HEK293 (cell line): ENCODE data around the gene CLEC19A.

Experiments used
- CTCF ChIP-seq: fragments of 450-650 bp; formaldehyde crosslinking; IDR thresholded peaks from 2 replicates; pipeline ENCODE4 v1.5.1; 2016; ENCODE audit warnings: missing biosample characterization, missing genetic modification characterization
- KLF8 ChIP-seq: fragments of 450-650 bp; formaldehyde crosslinking; IDR thresholded peaks from 2 replicates; pipeline ENCODE4 v1.5.1; 2016; ENCODE audit warnings: missing biosample characterization, missing genetic modification characterization
- PRDM10 ChIP-seq: fragments of 450-650 bp; formaldehyde crosslinking; IDR thresholded peaks from 2 replicates; pipeline ENCODE4 v1.5.1; 2016; ENCODE audit warnings: missing biosample characterization, missing genetic modification characterization
- YY1 ChIP-seq: fragments of 450-650 bp; formaldehyde crosslinking; IDR thresholded peaks from 2 replicates; pipeline ENCODE4 v1.5.1; 2018; ENCODE audit warnings: missing biosample characterization, missing genetic modification characterization
- ZBTB10 ChIP-seq: fragments of 450-650 bp; formaldehyde crosslinking; IDR thresholded peaks from 2 replicates; pipeline ENCODE4 v1.5.1; 2016; ENCODE audit warnings: missing biosample characterization, missing genetic modification characterization
- ZBTB17 ChIP-seq: fragments of 450-650 bp; formaldehyde crosslinking; IDR thresholded peaks from 2 replicates; pipeline ENCODE4 v1.5.1; 2016; ENCODE audit warnings: missing biosample characterization, missing genetic modification characterization
- ZFP41 ChIP-seq: fragments of 450-650 bp; formaldehyde crosslinking; IDR thresholded peaks from 2 replicates; pipeline ENCODE4 v1.5.1; 2016; ENCODE audit warnings: missing biosample characterization, missing genetic modification characterization, borderline replicate concordance
- ZNF121 ChIP-seq: fragments of 450-650 bp; formaldehyde crosslinking; IDR thresholded peaks from 2 replicates; pipeline ENCODE4 v1.5.1; 2016; ENCODE audit warnings: missing biosample characterization, missing genetic modification characterization
- ZNF24 ChIP-seq: fragments of 450-650 bp; formaldehyde crosslinking; IDR thresholded peaks from 2 replicates; pipeline ENCODE4 v1.5.1; 2016; ENCODE audit warnings: missing biosample characterization, missing genetic modification characterization
- ZNF274 ChIP-seq, 2 experiments: fragments of 200-500 bp in 1 of 2; fragments of 450-650 bp in 1 of 2; sonication (Bioruptor generic) in 1 of 2; formaldehyde crosslinking in 1 of 2; IDR thresholded peaks; 2 replicates each; pipeline versions ENCODE4 v1.5.1 to v1.6.1; 2014 to 2016; ENCODE audit warnings: borderline replicate concordance in 1 of 2, inconsistent platforms in 1 of 2, low read length in 1 of 2, missing biosample characterization in 1 of 2, missing genetic modification characterization in 1 of 2
- ZNF580 ChIP-seq: fragments of 450-650 bp; formaldehyde crosslinking; IDR thresholded peaks from 2 replicates; pipeline ENCODE4 v1.5.1; 2016; ENCODE audit warnings: missing biosample characterization, missing genetic modification characterization
- ZNF664 ChIP-seq: fragments of 450-650 bp; formaldehyde crosslinking; IDR thresholded peaks from 2 replicates; pipeline ENCODE4 v1.5.1; 2016; ENCODE audit warnings: missing biosample characterization, missing genetic modification characterization
- ZSCAN23 ChIP-seq: fragments of 450-650 bp; formaldehyde crosslinking; IDR thresholded peaks from 2 replicates; pipeline ENCODE4 v1.5.1; 2016; ENCODE audit warnings: missing biosample characterization, missing genetic modification characterization

GRCh38 chr16:19236561-19237209 lies 48.8 kb upstream of the CLEC19A start:
- TF ChIP-seq ZNF24 (tag by site-specific recombination) = no peak
- TF ChIP-seq YY1 = no peak
- no peak for TF ChIP-seq CTCF (tag by site-specific recombination)
- no peak for TF ChIP-seq ZFP41 (tag by site-specific recombination)
- no peak for TF ChIP-seq ZBTB17 (tag by site-specific recombination)
- no peak for TF ChIP-seq ZNF664 (tag by site-specific recombination)
- no peak for TF ChIP-seq PRDM10 (tag by site-specific recombination)
- TF ChIP-seq ZSCAN23 (tag by site-specific recombination) = no peak
- TF ChIP-seq ZNF274 (IDR thresholded peaks at IDR 0.05; ENCODE audit: low read length) = no peak
- no peak for TF ChIP-seq ZNF274 (tag by site-specific recombination; IDR thresholded peaks at IDR 0.05; ENCODE audit: borderline replicate concordance)
- no peak for TF ChIP-seq ZBTB10 (tag by site-specific recombination)
- no peak for TF ChIP-seq ZNF580 (tag by site-specific recombination)
- TF ChIP-seq ZNF121 = no peak
- no peak for TF ChIP-seq KLF8 (tag by site-specific recombination)
